Uterus (tissue), 2 donors: ENCODE results near the gene SIRT4.

Experiments
- CTCF ChIP-seq, 4 experiments: fragments of 200-600 bp in 2 of 4; fragments of 450-650 bp in 2 of 4; sonication (generic) in 2 of 4; IDR thresholded peaks; one replicate each; pipeline ENCODE4 v1.5.1; 2016 to 2019; ENCODE audit warnings: antibody characterized with exemption in 4 of 4, mild to moderate bottlenecking in 2 of 4, moderate library complexity in 1 of 4
- POLR2A ChIP-seq, 2 donors: fragments of 450-650 bp; IDR thresholded peaks; one replicate each; pipeline ENCODE4 v1.6.1; 2016; ENCODE audit warnings: antibody characterized with exemption in 2 of 2, mild to moderate bottlenecking in 1 of 2, moderate library complexity in 1 of 2

- TF ChIP-seq POLR2A (IDR thresholded peaks at IDR 0.05): peak; percentile 74 to 88
- peak; percentile 83 to 96 (median 92) for TF ChIP-seq CTCF (IDR thresholded peaks at IDR 0.05)
Observed at GRCh38 chr12:120265473-120266179, 36.5 kb upstream of the SIRT4 start, which contains the start of gene PXN.
